Psoas muscle (tissue), 8 donors: ENCODE data around the gene MAP6D1. TPM values are rescaled to one million over a fixed set of nuclear protein-coding genes. Genes with fewer than 3 reads are reported as not detected.

ENCODE experiments used
- ATAC-seq, 4 donors: fragments of 200-7000 bp; cut with Tn5 transposase; one replicate each; pipeline ENCODE4 v1.9.1; 2020; ENCODE audit warnings: moderate library complexity in 3 of 4, mild to moderate bottlenecking in 2 of 4
- DNase-seq, 2 donors: peaks; one replicate each; pipeline ENCODE4 v3.0.0-alpha.2; 2020
- H3K27ac ChIP-seq: fragments of 200-600 bp; one replicate; pipeline ENCODE4 v1.8.0; 2022
- H3K27me3 ChIP-seq, 3 donors: fragments of 200-600 bp in 1 of 3; one replicate each; pipeline versions ENCODE4 v1.6.1 to v1.8.0; 2013 to 2022; ENCODE audit warnings: low read length in 2 of 3, mild to moderate bottlenecking in 2 of 3, moderate library complexity in 1 of 3; ENCODE audit not compliant: insufficient read depth in 3 of 3
- H3K36me3 ChIP-seq, 2 donors: fragments of 200-600 bp in 1 of 2; one replicate each; pipeline versions ENCODE4 v1.6.1 to v1.8.0; 2013 to 2022; ENCODE audit warnings: low read depth in 1 of 2, mild to moderate bottlenecking in 1 of 2, moderate library complexity in 1 of 2; ENCODE audit not compliant: insufficient read depth in 1 of 2
- H3K4me1 ChIP-seq: fragments of 200-600 bp; one replicate; pipeline ENCODE4 v1.8.0; 2022
- H3K4me3 ChIP-seq: fragments of 200-600 bp; one replicate; pipeline ENCODE4 v1.8.0; 2022; ENCODE audit warnings: mild to moderate bottlenecking
- H3K9me3 ChIP-seq: fragments of 200-600 bp; one replicate; pipeline ENCODE4 v1.8.0; 2022
- CTCF ChIP-seq: fragments of 200-600 bp; IDR thresholded peaks from one replicate; pipeline ENCODE4 v1.8.0; 2022; ENCODE audit warnings: antibody characterized with exemption
- WGBS, 3 donors: extraction: QIAGEN DNeasy Blood & Tissue Kit; methylation state at CpG; one replicate each; pipeline versions ENCODE4 v1.1.6 to v1.1.7; 2013; 5-methylcytosine and 5-hydroxymethylcytosine counted together
- intact Hi-C, 2 donors: fragments of 100-400 bp; cut with DNase I; formaldehyde crosslinking; loops; one replicate each; pipeline versions ENCODE4 v1.11.0 to v1.14.2; 2022
- polyA plus RNA-seq, 3 donors: library from polyadenylated mRNA; stranded (reverse); fragments of 200-250 nt; gene quantifications; one replicate each; pipeline ENCODE4 v1.2.3, GENCODE V29; 2013
- total RNA-seq, 4 donors: library from RNA; stranded (reverse); fragmentation: NEBNext Ultra II Directional in 2 of 4; extraction: Animal tissue kit (Norgen Biotek cat#: 25700) in 2 of 4; gene quantifications; one replicate each; pipeline versions ENCODE4 v1.2.1 to v1.2.4, GENCODE V29; 2021 to 2023
- donor health status: healthy with polysubstance abuse.
- donor health status: DM: no; HTN: no; CAD: no; lungs with moderate emphysema.
- donor health status: Bipolar disorder and iron deficiency.
- donor health status: healthy.
- donor health status: DM: yes; HTN: yes; CAD: no.
- donor health status: DM: no; HTN: no; CAD: no.
- donor health status: DM: no; HTN: no; CAD: no.
- donor health status: DM: yes; HTN: yes; CAD: no.

MAP6D1 gene
- total and polyA plus RNA-seq, 7 donors, result 2.7 to 12.3 (median 5.0) TPM

GRCh38 chr3:183845608-183846288, 20.4 kb upstream of the MAP6D1 start:
- Histone ChIP-seq H3K36me3 (peaks cover 19 to 81% of the 10 kb centered on the region in 2 donors), H3K27me3 (no peaks in the 10 kb centered on the region), H3K9me3 (no peaks in the 10 kb centered on the region), H3K4me3 (no peak overlapping the region), H3K4me1 (no peaks in the 10 kb centered on the region), H3K27ac (no peak overlapping the region)
- no peak for ATAC-seq
- intact Hi-C loops, result no loop called here
- TF ChIP-seq CTCF, result no peak
- no peak for DNase-seq
- 84 to 87% (median 86%) methylated on average over 13 of the region's 13 CpGs for WGBS, 3 donors

GRCh38 chr3:183845090-183845489, 19.7 kb upstream of the MAP6D1 start:
- DNase-seq, result no peak
- H3K27me3 ChIP-seq, result no peaks in the 10 kb centered on the region
- no peak overlapping the region for H3K4me3 ChIP-seq
- 96 to 97% (median 97%) methylated on average over 4 of the region's 4 CpGs for WGBS, 3 donors
- H3K9me3 ChIP-seq, result no peaks in the 10 kb centered on the region
- no peak overlapping the region for H3K27ac ChIP-seq
- H3K4me1 ChIP-seq, result no peaks in the 10 kb centered on the region
- peaks cover 20 to 87% of the 10 kb centered on the region in 2 donors for H3K36me3 ChIP-seq
- ATAC-seq, result no peak
- no peak for TF ChIP-seq CTCF
- intact Hi-C loops, result no loop called here

- Histone ChIP-seq H3K9me3 (no peaks in the 10 kb centered on the region), H3K27me3 (no peaks in the 10 kb centered on the region), H3K4me1 (no peaks in the 10 kb centered on the region), H3K4me3 (no peak overlapping the region), H3K27ac (no peak overlapping the region), H3K36me3 (peaks cover 21 to 92% of the 10 kb centered on the region in 2 donors)
- ATAC-seq (no peak), DNase-seq (no peak)
- 94 to 96% (median 95%) methylated on average over 2 of the region's 2 CpGs for WGBS, 3 donors
- TF ChIP-seq CTCF, result no peak
- intact Hi-C loops, result no loop called here
Observed at GRCh38 chr3:183844606-183845005, 19.2 kb upstream of the MAP6D1 start.

- DNase-seq, result no peak
- no peak for TF ChIP-seq CTCF
- H3K4me1 ChIP-seq, result no peaks in the 10 kb centered on the region
- intact Hi-C loops, result no loop called here
- H3K27ac ChIP-seq, result no peak overlapping the region
- ATAC-seq, result no peak
- peaks cover 7 to 92% of the 10 kb centered on the region in 2 donors for H3K36me3 ChIP-seq
- H3K27me3 ChIP-seq, result no peaks in the 10 kb centered on the region
- WGBS, 3 donors, result 98 to 100% (median 99%) methylated on average over 4 of the region's 4 CpGs
- H3K4me3 ChIP-seq, result no peak overlapping the region
- H3K9me3 ChIP-seq, result no peaks in the 10 kb centered on the region
Observed at GRCh38 chr3:183839751-183840150, 14.4 kb upstream of the MAP6D1 start.

- ATAC-seq (no peak), DNase-seq (no peak)
- WGBS, 3 donors, result 95 to 100% (median 97%) methylated on average over 3 of the region's 3 CpGs
- Histone ChIP-seq H3K9me3 (no peaks in the 10 kb centered on the region), H3K36me3 (peaks cover 7 to 92% of the 10 kb centered on the region in 2 donors), H3K27me3 (no peaks in the 10 kb centered on the region), H3K4me3 (no peak overlapping the region), H3K4me1 (no peaks in the 10 kb centered on the region), H3K27ac (no peak overlapping the region)
- no peak for TF ChIP-seq CTCF
- intact Hi-C loops, result no loop called here
Observed at GRCh38 chr3:183837894-183838293, 12.5 kb upstream of the MAP6D1 start.
